ENCODE data around the gene PYCR2.

GRCh38 chr1:225908013-225908640 is 15.9 kb downstream of the PYCR2 start:
- TF ChIP-seq POLR2AphosphoS5 (IDR thresholded peaks at IDR 0.05; ENCODE audit: low read depth, low read length) (no peak), TAF1 (IDR thresholded peaks at IDR 0.05; ENCODE audit: low read depth, low read length) (no peak), POLR2A (IDR thresholded peaks at IDR 0.05; ENCODE audit: low read depth, low read length) (no peak), SPI1 (IDR thresholded peaks at IDR 0.05; ENCODE audit: low read depth, low read length) (no peak), POU2F2 (IDR thresholded peaks at IDR 0.05; ENCODE audit: low read depth, low read length) (no peak), PAX5 (IDR thresholded peaks at IDR 0.05; ENCODE audit: insufficient read depth, low read length, severe bottlenecking) (no peak)
